Body of pancreas (tissue), 4 donors: Measurements from ENCODE around the gene PCDHB1.

Source experiments
- POLR2A ChIP-seq, 3 donors: fragments of 450-650 bp; IDR thresholded peaks; one replicate each; pipeline ENCODE4 v1.6.1; 2016; ENCODE audit warnings: antibody characterized with exemption in 3 of 3, mild to moderate bottlenecking in 2 of 3
- TF ChIP-seq, protein P1 (sequence below), 7 experiments: fragments of 450-650 bp in 4 of 7; fragments of 200-600 bp in 3 of 7; sonication (generic) in 3 of 7; IDR thresholded peaks; one replicate each; pipeline ENCODE4 v1.5.1; 2016 to 2019; ENCODE audit warnings: antibody characterized with exemption in 7 of 7

DNA sequence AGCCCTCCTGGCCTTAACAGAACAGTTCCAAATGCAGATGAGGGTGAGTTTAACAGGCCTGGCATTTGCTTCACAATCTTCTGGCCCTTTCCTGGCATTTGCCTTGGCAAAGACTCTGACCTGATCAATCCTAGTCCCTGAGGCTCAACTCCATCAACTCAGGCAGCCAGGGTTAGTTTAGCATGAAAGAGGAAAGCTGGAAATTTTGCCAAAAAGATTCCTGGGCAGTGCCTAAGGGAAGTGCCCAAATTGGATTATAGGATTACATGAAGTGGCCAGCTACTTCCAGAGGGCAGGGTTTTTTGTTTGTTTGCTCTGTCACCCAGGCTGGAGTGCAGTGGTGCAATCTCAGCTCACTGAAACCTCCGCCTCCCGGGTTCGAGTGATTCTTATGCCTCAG lies 48.1 kb upstream of the PCDHB1 start:
- TF ChIP-seq, protein P1, sequence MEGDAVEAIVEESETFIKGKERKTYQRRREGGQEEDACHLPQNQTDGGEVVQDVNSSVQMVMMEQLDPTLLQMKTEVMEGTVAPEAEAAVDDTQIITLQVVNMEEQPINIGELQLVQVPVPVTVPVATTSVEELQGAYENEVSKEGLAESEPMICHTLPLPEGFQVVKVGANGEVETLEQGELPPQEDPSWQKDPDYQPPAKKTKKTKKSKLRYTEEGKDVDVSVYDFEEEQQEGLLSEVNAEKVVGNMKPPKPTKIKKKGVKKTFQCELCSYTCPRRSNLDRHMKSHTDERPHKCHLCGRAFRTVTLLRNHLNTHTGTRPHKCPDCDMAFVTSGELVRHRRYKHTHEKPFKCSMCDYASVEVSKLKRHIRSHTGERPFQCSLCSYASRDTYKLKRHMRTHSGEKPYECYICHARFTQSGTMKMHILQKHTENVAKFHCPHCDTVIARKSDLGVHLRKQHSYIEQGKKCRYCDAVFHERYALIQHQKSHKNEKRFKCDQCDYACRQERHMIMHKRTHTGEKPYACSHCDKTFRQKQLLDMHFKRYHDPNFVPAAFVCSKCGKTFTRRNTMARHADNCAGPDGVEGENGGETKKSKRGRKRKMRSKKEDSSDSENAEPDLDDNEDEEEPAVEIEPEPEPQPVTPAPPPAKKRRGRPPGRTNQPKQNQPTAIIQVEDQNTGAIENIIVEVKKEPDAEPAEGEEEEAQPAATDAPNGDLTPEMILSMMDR (IDR thresholded peaks at IDR 0.05), result no peak
- TF ChIP-seq POLR2A (IDR thresholded peaks at IDR 0.05), result no peak
